Panc1 (cell line): Measurements from ENCODE around the gene NCKIPSD. TPM values are rescaled to one million over a fixed set of nuclear protein-coding genes. Genes with fewer than 3 reads are reported as not detected.
"Not testable (repeated sequence)": the region's sequence is repeated elsewhere in the genome, so short reads cannot be mapped to it uniquely, and the experiment has no call there.

Experiments
- ATAC-seq: fragments of 200-7000 bp; cut with Tn5 transposase; 2 replicates; pipeline ENCODE4 v1.9.1; 2020; ENCODE audit warnings: mild to moderate bottlenecking, moderate library complexity
- BruUV-seq: library from RNA; stranded (reverse); fragments of 400-500 nt; replicated peaks from 2 replicates; lab custom pipeline; 2021; lab: Mats Ljungman, UMichigan
- CTCF ChIA-PET: fragments of 300-600 bp; sonication (Branson Sonifier 250); formaldehyde crosslinking; loops from one replicate; lab custom pipeline; 2022; ENCODE audit warnings: antibody characterized with exemption; lab: Charles Lee
- POLR2A ChIA-PET: fragments of 300-600 bp; sonication (Branson Sonifier 250); formaldehyde crosslinking; loops from one replicate; lab custom pipeline; 2022; ENCODE audit warnings: antibody characterized with exemption; lab: Charles Lee
- DNase-seq: peaks from one replicate; pipeline ENCODE4 v3.0.0-alpha.2; 2010; ENCODE audit warnings: low read depth, low spot score
- H3K27ac ChIP-seq: 2 replicates; pipeline ENCODE4 v1.5.1; 2011; ENCODE audit warnings: mild to moderate bottlenecking, low read length, inconsistent platforms
- H3K27me3 ChIP-seq: fragments of 200-500 bp; sonication (Bioruptor generic); 2 replicates; pipeline ENCODE4 v1.6.0; 2014; ENCODE audit warnings: low read length, inconsistent platforms; ENCODE audit not compliant: control insufficient read depth, insufficient read depth
- H3K36me3 ChIP-seq: fragments of 200-500 bp; sonication (Bioruptor generic); 2 replicates; pipeline ENCODE4 v1.5.1; 2014; ENCODE audit warnings: inconsistent platforms, mild to moderate bottlenecking, low read length, moderate library complexity; ENCODE audit not compliant: control insufficient read depth, insufficient read depth
- H3K4me1 ChIP-seq: 2 replicates; pipeline ENCODE4 v1.5.1; 2011; ENCODE audit warnings: inconsistent platforms, mild to moderate bottlenecking, low read length, moderate library complexity; ENCODE audit not compliant: control insufficient read depth, insufficient read depth
- H3K4me3 ChIP-seq, 2 experiments: 2 replicates each; pipeline ENCODE4 v1.5.1; 2011 to 2012; ENCODE audit warnings: low read depth in 2 of 2, low read length in 2 of 2, mild to moderate bottlenecking in 2 of 2, inconsistent platforms in 1 of 2, moderate library complexity in 1 of 2
- H3K9me3 ChIP-seq: fragments of 200-500 bp; sonication (Bioruptor generic); 2 replicates; pipeline ENCODE4 v1.5.1; 2014; ENCODE audit warnings: low read depth, mild to moderate bottlenecking, inconsistent platforms, low read length, moderate library complexity; ENCODE audit not compliant: control insufficient read depth, insufficient read depth
- POLR2AphosphoS5 ChIP-seq: IDR thresholded peaks from 2 replicates; pipeline ENCODE4 v1.6.1; 2012; ENCODE audit warnings: mild to moderate bottlenecking, low read depth, low read length, moderate library complexity
- REST ChIP-seq, 2 experiments: IDR thresholded peaks; 2 replicates each; pipeline ENCODE4 v1.6.1; 2011 to 2012; ENCODE audit warnings: low read depth in 2 of 2, control low read depth in 1 of 2, low read length in 1 of 2, mild to moderate bottlenecking in 1 of 2, moderate library complexity in 1 of 2; ENCODE audit not compliant: insufficient read depth in 1 of 2
- SIN3A ChIP-seq: IDR thresholded peaks from 2 replicates; pipeline ENCODE4 v1.6.1; 2012; ENCODE audit warnings: low read depth, mild to moderate bottlenecking, low read length, moderate library complexity, borderline replicate concordance; ENCODE audit not compliant: insufficient read depth
- TCF7L2 ChIP-seq: IDR thresholded peaks from 2 replicates; pipeline ENCODE4 v1.6.1; 2011; ENCODE audit warnings: mild to moderate bottlenecking, low read depth, low read length, inconsistent platforms
- in situ Hi-C: cut with HindIII; loops from 2 replicates; pipeline ENCODE4 v1.10.0; 2016; ENCODE audit warnings: low sequenced_read_pairs, low pct_unique_long_range_greater_than_20kb
- intact Hi-C: fragments of 100-400 bp; cut with micrococcal nuclease; formaldehyde crosslinking; loops from one replicate; pipeline ENCODE4 v1.10.0; 2022; ENCODE audit not compliant: unreplicated experiment
- total RNA-seq: library from RNA; stranded (reverse); gene quantifications from one replicate; pipeline ENCODE4 v1.2.1, GENCODE V29; 2021; ENCODE audit not compliant: unreplicated experiment
- TF ChIP-seq, protein P1 (sequence below): fragments of 450-650 bp; IDR thresholded peaks from 2 replicates; pipeline ENCODE4 v1.5.1; 2017; ENCODE audit warnings: mild to moderate bottlenecking

Gene NCKIPSD
- total RNA-seq, 1 experiment from 2014 or later, result 26.8 TPM

- H3K4me1 ChIP-seq, H3K27me3 ChIP-seq, POLR2A ChIA-PET, H3K9me3 ChIP-seq, intact Hi-C loops, CTCF ChIA-PET, H3K4me3 ChIP-seq, DNase-seq, H3K36me3 ChIP-seq, in situ Hi-C loops, ATAC-seq, BruUV-seq, H3K27ac ChIP-seq: not testable (repeated sequence)
Observed at GRCh38 chr3:48723293-48723692, 37.6 kb upstream of the NCKIPSD start.

DNA sequence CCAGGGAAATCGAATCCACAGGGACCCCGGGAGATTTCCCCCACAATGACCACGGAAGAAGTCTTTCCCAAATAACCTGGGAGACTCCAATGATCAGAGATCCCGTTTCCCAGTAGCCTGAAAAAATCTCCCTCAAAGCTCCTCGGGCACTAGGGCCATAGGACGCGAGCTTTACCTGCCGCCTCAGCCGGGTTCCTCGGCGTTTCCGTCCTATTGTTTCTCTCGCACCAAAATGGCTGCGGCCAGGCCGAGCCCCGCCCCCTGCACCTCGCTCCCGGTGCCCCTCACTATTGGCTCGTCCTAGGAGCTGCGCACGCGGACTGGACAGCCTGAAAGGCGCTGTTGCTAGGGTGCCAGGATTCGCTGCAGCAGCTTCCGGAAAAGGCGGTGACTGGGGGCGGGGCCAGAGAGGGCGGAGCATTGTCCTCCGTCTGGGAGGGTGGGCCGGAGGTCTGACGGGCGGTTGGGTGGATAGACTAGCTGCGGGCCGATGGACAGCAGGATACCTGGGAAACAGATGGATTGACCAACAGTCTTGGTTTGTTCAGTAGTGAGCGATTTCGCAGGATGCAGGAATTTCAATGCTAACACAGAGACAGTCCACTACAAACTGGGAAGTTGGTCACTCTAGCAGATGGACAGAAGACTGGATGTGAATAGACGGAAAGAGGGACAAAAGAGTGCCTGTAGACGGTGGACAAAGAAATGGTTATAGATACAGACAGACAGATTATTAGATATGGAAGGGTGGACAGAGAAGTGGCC lies 31.4 kb upstream of the NCKIPSD start, which contains the start of gene IP6K2:
Gene IP6K2 (minus strand): TSS at position 240 of the 765 bp plus-strand sequence. CDS start 21,930 bp downstream, outside the sequence.
- intact Hi-C loops (no loop called here), in situ Hi-C loops (no loop called here)
- BruUV-seq, result no TSS peak
- Histone ChIP-seq H3K27me3 (no peaks in the 10 kb centered on the region), H3K9me3 (no peaks in the 10 kb centered on the region), H3K27ac (peak within 1 kb of the TSS; percentile 96), H3K36me3 (peaks cover 13% of the 10 kb centered on the region), H3K4me3 (peak within 1 kb of the TSS; percentile 99), H3K4me1 (peaks cover 15% of the 10 kb centered on the region)
- ATAC-seq (peak; percentile 99), DNase-seq (peak; percentile 73)
- CTCF ChIA-PET, result interaction anchor here (0.6 kb wide), 1 partner anchor 52 kb away, joined by 3 read pairs; no protein-coding TSS in a partner anchor
- peak; percentile 68 for TF ChIP-seq POLR2AphosphoS5
- no peak for TF ChIP-seq SIN3A
- POLR2A ChIA-PET, result interaction anchor here (0.6 kb wide), 1 partner anchor 1582 kb away, joined by 6 read pairs; no protein-coding TSS in a partner anchor

DNA sequence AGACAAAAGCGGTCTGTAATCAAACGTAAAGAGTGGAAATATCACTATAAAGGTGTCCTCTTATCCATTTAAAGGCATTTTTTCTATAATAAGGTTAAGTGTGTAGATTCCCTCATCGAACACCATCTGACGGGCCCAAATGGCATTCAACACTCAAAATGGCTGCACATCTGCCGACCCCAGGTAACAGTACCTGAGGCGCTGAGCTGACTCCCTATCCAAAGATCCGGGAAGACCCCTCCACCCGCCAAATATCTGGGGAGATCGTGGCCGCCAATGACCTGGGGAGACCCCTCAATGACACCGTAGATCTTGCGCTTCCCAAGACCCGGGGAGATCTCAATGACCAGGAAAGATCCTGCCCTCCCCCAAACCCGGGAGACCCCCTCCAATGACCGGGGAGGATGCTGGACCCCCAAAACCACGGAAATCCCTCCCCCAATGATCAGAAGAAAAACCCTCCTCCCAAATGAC lies 30.8 kb upstream of the NCKIPSD start:
- no TSS peak for BruUV-seq
- POLR2A ChIA-PET, result interaction anchor here (0.6 kb wide), 1 partner anchor 1582 kb away, joined by 6 read pairs; no protein-coding TSS in a partner anchor

More for the DNA sequence above, 30.8 kb upstream of the NCKIPSD start:
- CTCF ChIA-PET, result interaction anchor here (0.6 kb wide), 1 partner anchor 51 kb away, joined by 3 read pairs; no protein-coding TSS in a partner anchor
- TF ChIP-seq, protein P1, sequence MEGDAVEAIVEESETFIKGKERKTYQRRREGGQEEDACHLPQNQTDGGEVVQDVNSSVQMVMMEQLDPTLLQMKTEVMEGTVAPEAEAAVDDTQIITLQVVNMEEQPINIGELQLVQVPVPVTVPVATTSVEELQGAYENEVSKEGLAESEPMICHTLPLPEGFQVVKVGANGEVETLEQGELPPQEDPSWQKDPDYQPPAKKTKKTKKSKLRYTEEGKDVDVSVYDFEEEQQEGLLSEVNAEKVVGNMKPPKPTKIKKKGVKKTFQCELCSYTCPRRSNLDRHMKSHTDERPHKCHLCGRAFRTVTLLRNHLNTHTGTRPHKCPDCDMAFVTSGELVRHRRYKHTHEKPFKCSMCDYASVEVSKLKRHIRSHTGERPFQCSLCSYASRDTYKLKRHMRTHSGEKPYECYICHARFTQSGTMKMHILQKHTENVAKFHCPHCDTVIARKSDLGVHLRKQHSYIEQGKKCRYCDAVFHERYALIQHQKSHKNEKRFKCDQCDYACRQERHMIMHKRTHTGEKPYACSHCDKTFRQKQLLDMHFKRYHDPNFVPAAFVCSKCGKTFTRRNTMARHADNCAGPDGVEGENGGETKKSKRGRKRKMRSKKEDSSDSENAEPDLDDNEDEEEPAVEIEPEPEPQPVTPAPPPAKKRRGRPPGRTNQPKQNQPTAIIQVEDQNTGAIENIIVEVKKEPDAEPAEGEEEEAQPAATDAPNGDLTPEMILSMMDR, result no peak
- TF ChIP-seq REST (IDR thresholded peaks at IDR 0.05; ENCODE audit: insufficient read depth in 1 of 2, low read depth in 2 of 2, low read length in 1 of 2) (no peak), TCF7L2 (no peak), POLR2AphosphoS5 (no peak), SIN3A (no peak)
- intact Hi-C loops, result no loop called here
- Histone ChIP-seq H3K4me1 (peaks cover 18% of the 10 kb centered on the region), H3K27me3 (no peaks in the 10 kb centered on the region), H3K36me3 (peaks cover 13% of the 10 kb centered on the region), H3K4me3 (peak overlapping the region; percentile 99), H3K27ac (peak overlapping the region; percentile 96), H3K9me3 (no peaks in the 10 kb centered on the region)
- in situ Hi-C loops, result no loop called here
- DNase-seq, result no peak
- 0 out of 2 replicates have a peak, but pooled peaks have one; percentile 18 for ATAC-seq
